HepG2 (cell line): Measurements from ENCODE around the gene PRKCD. TPM values are rescaled to one million over a fixed set of nuclear protein-coding genes. Genes with fewer than 3 reads are reported as not detected.

Experiments
- ARNT2 ChIP-seq: sonication (generic); formaldehyde crosslinking; IDR thresholded peaks from 2 replicates; pipeline ENCODE4 v1.8.0; 2022; ENCODE audit warnings: mild to moderate bottlenecking, low read depth, missing genetic modification reagents, moderate library complexity
- CCDC6 ChIP-seq: sonication (generic); formaldehyde crosslinking; IDR thresholded peaks from 2 replicates; pipeline ENCODE4 v1.8.1; 2022; ENCODE audit warnings: mild to moderate bottlenecking, missing genetic modification reagents, moderate library complexity
- ELF1 ChIP-seq: sonication (generic); formaldehyde crosslinking; IDR thresholded peaks from 2 replicates; pipeline ENCODE4 v1.4.0; 2020; ENCODE audit warnings: missing genetic modification reagents
- GMEB1 ChIP-seq: sonication (generic); formaldehyde crosslinking; IDR thresholded peaks from 2 replicates; pipeline ENCODE4 v1.5.1; 2020; ENCODE audit warnings: missing genetic modification reagents, mild to moderate bottlenecking, borderline replicate concordance
- GPN1 ChIP-seq: sonication (generic); formaldehyde crosslinking; IDR thresholded peaks from 2 replicates; pipeline ENCODE4 v1.5.1; 2020; ENCODE audit warnings: missing genetic modification reagents, borderline replicate concordance
- GRHL1 ChIP-seq: sonication (generic); formaldehyde crosslinking; conservative IDR thresholded peaks from 2 replicates; pipeline ENCODE4 v1.8.0; 2022; ENCODE audit warnings: missing genetic modification reagents
- HES4 ChIP-seq: sonication (generic); formaldehyde crosslinking; IDR thresholded peaks from 2 replicates; pipeline ENCODE4 v1.9.0; 2021; ENCODE audit warnings: mild to moderate bottlenecking, missing genetic modification reagents, borderline replicate concordance
- HINFP ChIP-seq: sonication (generic); formaldehyde crosslinking; IDR thresholded peaks from 2 replicates; pipeline ENCODE4 v1.4.0; 2020; ENCODE audit warnings: low read depth, mild to moderate bottlenecking, missing genetic modification reagents
- HNRNPK ChIP-seq: fragments of 200-400 bp; formaldehyde crosslinking; IDR thresholded peaks from 2 replicates; pipeline ENCODE4 v1.6.1; 2018; ENCODE audit warnings: low read length, low read depth, moderate library complexity, mild to moderate bottlenecking; ENCODE audit not compliant: poor library complexity, severe bottlenecking
- IKZF1 ChIP-seq: fragments of 450-650 bp; IDR thresholded peaks from 2 replicates; pipeline ENCODE4 v1.7.1; 2016
- KDM6A ChIP-seq: IDR thresholded peaks from 2 replicates; pipeline ENCODE4 v1.6.1; 2016; ENCODE audit warnings: low read depth
- PHB2 ChIP-seq: fragments of 450-650 bp; IDR thresholded peaks from 2 replicates; pipeline ENCODE4 v1.6.1; 2018; ENCODE audit not compliant: partially characterized antibody
- PRPF4 ChIP-seq: fragments of 200-400 bp; formaldehyde crosslinking; IDR thresholded peaks from 2 replicates; pipeline ENCODE4 v1.6.1; 2016; ENCODE audit warnings: low read length, low read depth; ENCODE audit not compliant: poor library complexity, severe bottlenecking
- ZBTB34 ChIP-seq: sonication (generic); formaldehyde crosslinking; IDR thresholded peaks from 2 replicates; pipeline ENCODE4 v1.8.0; 2022; ENCODE audit warnings: mild to moderate bottlenecking, missing genetic modification reagents
- ZGPAT ChIP-seq: IDR thresholded peaks from 2 replicates; pipeline ENCODE4 v1.6.1; 2016; ENCODE audit warnings: mild to moderate bottlenecking
- ZNF350 ChIP-seq: sonication (generic); formaldehyde crosslinking; IDR thresholded peaks from 2 replicates; pipeline ENCODE4 v1.4.0; 2020; ENCODE audit warnings: mild to moderate bottlenecking, low read depth, missing genetic modification reagents, borderline replicate concordance
- ZNF432 ChIP-seq: sonication (generic); formaldehyde crosslinking; IDR thresholded peaks from 2 replicates; pipeline ENCODE4 v1.5.0; 2020; ENCODE audit warnings: missing genetic modification reagents, mild to moderate bottlenecking, borderline replicate concordance
- ZNF510 ChIP-seq: sonication (generic); formaldehyde crosslinking; IDR thresholded peaks from 2 replicates; pipeline ENCODE4 v1.4.0; 2020; ENCODE audit warnings: low read depth, mild to moderate bottlenecking, missing genetic modification reagents
- ZNF556 ChIP-seq: sonication (generic); formaldehyde crosslinking; IDR thresholded peaks from 2 replicates; pipeline ENCODE4 v1.4.0; 2020; ENCODE audit warnings: mild to moderate bottlenecking, missing genetic modification reagents, borderline replicate concordance
- ZNF883 ChIP-seq: sonication (generic); formaldehyde crosslinking; IDR thresholded peaks from 2 replicates; pipeline ENCODE4 v1.5.1; 2020; ENCODE audit warnings: mild to moderate bottlenecking, missing genetic modification reagents; ENCODE audit errors: not compliant biosample characterization
- polyA plus RNA-seq, 8 experiments: library from polyadenylated mRNA; depleted of rRNA in 3 of 8; stranded (reverse) in 7 of 8; unstranded in 1 of 8; fragments of >200 nt; fragmentation: Illumina TruSeq in 4 of 8; extraction: Trizol in 4 of 8; gene quantifications; 2 replicates each; pipeline versions ENCODE4 v1.2.1 to v1.2.3, GENCODE V29; 2011 to 2016; ENCODE audit warnings: low read depth in 4 of 8, missing spikeins in 1 of 8, mixed read lengths in 1 of 8; ENCODE audit not compliant: insufficient read depth in 1 of 8
- total RNA-seq, 5 experiments: library from RNA; depleted of rRNA; stranded (reverse); fragments of >200 nt; fragmentation: Illumina TruSeq; extraction: Trizol; gene quantifications; 2 replicates each; pipeline ENCODE4 v1.2.3, GENCODE V29; 2016; ENCODE audit warnings: low read depth in 1 of 5

The PRKCD gene
- total and polyA plus RNA-seq, 2 of the 13 experiments (the other 11 are each of a cell fraction or from before 2014, with no cell fraction given): 1.6 to 40.7 TPM

GRCh38 chr3:53169045-53169831, 8.2 kb downstream of the PRKCD start (continued):
- TF ChIP-seq ZNF556 (CRISPR knock-in tag) (peak; percentile 42; the same call in 1 of the 2 replicates), ZNF883 (CRISPR knock-in tag) (no peak), GRHL1 (no peak), KDM6A (CRISPR knock-in tag) (no peak), ZGPAT (CRISPR knock-in tag) (0 out of 2 replicates have a peak, but pooled peaks have one; percentile 20), IKZF1 (no peak), HES4 (no peak), GMEB1 (CRISPR knock-in tag) (no peak), HNRNPK (no peak), ZNF350 (CRISPR knock-in tag) (0 out of 2 replicates have a peak, but pooled peaks have one; percentile 22), ARNT2 (CRISPR knock-in tag) (0 out of 2 replicates have a peak, but pooled peaks have one; percentile 26), GPN1 (CRISPR knock-in tag) (no peak), ZNF510 (CRISPR knock-in tag) (no peak), ZBTB34 (peak; percentile 68; the same call in 1 of the 2 replicates), HINFP (CRISPR knock-in tag) (no peak), CCDC6 (no peak), ZNF432 (CRISPR knock-in tag) (no peak), PRPF4 (no peak), PHB2 (no peak), ELF1 (CRISPR knock-in tag) (no peak)
